Hematopoietic multipotent progenitor cell (in vitro differentiated cells): Measurements from ENCODE around the gene SHISAL2A. TPM values are rescaled to one million over a fixed set of nuclear protein-coding genes. Genes with fewer than 3 reads are reported as not detected.

ENCODE experiments used
- DNase-seq, 3 donors: peaks; one replicate each; pipeline ENCODE4 v3.0.0-alpha.2; 2011 to 2015; ENCODE audit warnings: low read depth in 2 of 3, low spot score in 2 of 3
- total RNA-seq: library from RNA; depleted of rRNA; stranded (reverse); fragments of >200 nt; gene quantifications from one replicate; pipeline ENCODE4 v1.2.3, GENCODE V29; 2012

SHISAL2A gene
- total RNA-seq, 1 donor, result 0.27 TPM

GRCh38 chr1:52615489-52616042 lies 17.4 kb upstream of the SHISAL2A start:
- DNase-seq, result no peak

DNA sequence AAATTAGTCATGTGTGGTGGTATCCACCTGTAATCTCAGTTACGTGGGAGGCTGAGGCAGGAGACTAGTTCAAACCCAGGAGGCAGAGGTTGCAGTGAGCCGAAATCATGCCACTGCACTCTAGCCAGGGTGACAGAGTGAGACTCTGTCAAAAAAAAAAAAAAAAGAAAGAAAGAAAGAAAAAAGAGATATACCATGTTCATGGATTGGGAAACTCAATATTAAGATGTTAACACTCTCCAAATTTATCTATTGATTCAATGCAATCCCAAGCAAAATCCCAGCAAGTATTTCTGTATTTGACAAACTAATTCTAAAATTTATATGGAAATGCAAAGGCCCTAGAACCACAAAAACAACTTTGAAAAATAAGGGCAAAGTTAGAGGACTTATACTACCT lies 11.0 kb upstream of the SHISAL2A start:
- no peak for DNase-seq

GRCh38 chr1:52623812-52624211 lies 9.2 kb upstream of the SHISAL2A start:
- no peak for DNase-seq

- DNase-seq, result no peak
These were observed 5.9 kb upstream of the SHISAL2A start for GRCh38 chr1:52627028-52627427.

DNA sequence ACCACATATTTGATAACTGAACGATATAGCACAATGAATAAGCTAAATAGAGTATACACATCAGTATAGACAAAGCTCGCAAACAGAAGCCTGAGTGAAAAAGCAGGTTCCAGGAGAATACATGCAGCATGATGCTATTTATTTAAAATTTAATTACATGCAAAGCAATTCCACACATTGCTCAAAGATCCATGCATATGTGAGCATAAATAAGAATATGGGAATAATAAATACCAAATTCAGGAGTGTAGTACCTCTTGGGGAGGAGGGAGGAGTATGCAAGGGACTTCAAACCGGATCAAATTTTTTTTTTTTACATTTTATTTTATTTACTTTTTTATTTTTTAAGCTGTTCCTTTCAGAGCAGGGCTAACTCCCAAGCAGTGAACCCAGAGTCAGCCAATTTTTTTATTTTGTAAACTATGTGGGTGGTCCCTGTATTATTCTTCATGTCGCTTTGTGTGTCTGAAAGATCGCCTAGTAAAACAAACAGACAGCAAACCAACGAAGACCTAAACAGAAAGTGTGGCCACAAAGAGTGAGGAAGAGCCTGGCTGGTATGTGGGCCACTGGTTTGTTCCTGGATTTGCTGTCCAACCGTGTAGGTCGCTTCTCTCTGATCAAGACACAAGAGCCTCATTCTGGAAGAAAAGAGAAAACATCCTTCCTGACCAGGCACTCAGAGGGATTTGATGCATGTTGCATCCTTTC lies 4.2 kb upstream of the SHISAL2A start:
- DNase-seq, result no peak

DNA sequence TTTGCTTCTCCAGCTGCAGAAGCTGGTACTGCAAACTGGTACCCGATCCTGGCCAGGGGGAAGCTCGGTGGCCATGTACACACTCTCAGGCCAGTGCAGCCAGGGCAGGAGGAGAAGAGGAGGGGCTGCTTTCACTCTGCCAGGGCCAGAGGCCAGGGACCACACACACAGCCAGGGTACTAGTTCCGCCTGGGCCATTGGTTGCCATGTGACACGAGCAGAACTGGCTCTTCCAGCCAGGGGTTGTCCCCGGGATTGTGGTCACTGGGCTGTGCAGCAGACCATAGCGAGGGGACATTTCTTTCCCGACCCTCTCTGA lies 3.7 kb upstream of the SHISAL2A start:
- DNase-seq, result no peak

- no peak for DNase-seq
These were observed 3.3 kb upstream of the SHISAL2A start for GRCh38 chr1:52629667-52630066.

DNA sequence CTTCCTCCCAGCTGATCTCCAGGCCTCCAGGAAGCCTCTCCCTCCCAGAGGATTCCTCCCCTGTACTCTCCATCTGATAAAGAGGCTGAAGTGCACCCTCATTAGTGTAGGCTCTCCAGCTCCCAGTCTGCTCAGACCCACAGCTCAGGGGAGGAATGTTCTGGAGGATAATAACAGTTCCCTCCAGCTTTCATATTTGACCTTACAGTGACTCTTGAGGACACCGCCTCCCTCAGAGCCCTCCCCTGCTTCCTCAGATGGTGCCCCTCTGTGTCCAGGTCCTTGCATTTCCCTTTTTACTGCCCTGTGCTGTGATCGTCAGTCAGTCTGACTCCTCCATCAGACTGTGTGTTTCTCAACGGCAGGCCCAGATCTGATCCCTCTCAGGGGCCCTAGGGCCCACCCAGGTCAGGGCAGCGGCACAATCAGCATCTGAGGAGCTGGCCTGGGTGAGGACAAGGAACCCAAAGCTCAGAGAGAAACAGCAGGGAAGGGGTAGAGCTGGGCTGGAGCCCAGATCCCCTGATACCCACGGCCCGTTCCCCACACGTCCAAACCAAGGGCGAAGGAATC lies 1.1 kb upstream of the SHISAL2A start:
- no peak for DNase-seq

GRCh38 chr1:52633291-52633754 lies 355 bp downstream of the SHISAL2A start:
- peak in 1 of 3 donors; percentile 43 for DNase-seq

- DNase-seq, result no peak
These were observed 1.1 kb downstream of the SHISAL2A start for GRCh38 chr1:52634111-52634510.

GRCh38 chr1:52635321-52636089 lies 2.5 kb downstream of the SHISAL2A start:
- no peak for DNase-seq

DNA sequence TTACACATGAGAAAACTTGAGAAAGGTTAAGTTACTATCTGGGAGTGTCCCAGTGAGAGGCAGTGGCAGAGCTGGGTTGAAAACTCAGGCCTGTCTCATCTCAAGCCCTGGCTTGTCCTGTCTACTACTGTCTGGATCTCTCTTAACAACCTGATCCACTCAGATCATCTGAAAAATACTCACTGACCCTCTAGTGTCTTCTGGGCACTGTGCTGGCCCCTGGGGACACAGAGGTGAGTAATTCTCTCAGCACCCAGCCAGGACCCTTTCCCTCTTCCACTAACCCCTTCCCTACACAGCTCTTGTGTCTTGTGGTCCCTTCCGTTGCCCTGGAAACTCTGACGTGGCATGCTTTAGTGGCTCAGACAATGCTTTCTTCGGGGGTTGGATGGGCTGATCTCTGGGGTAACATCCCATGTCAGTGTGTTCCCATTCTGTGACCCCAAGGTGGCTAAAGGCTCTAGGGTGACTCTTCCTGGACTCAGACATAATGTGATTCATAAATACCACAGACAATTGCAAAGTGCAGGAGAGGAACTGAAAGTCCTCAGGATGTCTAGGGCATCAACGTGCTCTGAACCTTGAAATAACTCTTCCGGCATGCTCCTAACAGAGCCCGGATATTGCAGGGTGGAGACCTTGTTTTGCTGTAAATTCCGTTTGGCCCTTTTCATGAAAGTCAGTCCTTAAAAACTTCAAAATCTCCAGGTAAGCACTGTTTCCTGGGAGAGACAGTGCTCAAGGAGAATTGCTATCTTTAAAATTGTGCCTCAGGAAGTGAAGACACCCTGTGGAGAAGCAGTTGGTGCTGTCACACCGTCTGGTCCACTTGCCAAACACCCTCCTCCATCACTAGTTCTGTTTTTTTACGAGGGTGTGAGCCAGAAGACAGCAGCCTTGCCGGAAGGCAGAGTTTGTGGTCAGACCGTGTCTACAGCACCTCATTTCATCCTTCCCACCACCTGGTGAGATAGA lies 4.0 kb downstream of the SHISAL2A start:
- peak; percentile 19 to 58 (median 26) for DNase-seq

DNA sequence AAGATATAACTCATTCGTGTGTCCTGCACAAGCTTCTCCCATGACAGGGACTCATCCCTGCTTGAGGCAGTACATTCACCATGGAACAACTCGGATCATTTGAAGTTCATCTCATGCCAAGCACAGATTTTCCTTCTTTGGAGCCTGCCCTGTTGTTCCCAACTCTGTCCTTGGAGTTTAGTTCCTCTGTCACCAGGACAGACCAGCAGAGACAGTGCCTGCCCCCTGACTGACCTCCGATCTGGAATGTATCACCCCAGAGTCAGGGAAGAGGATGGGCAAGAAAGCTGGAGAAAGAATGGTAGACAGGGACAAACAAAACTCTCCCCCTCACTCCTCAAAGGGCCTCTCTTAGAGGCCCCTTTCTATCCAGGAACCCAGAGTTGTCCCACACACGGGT lies 5.0 kb downstream of the SHISAL2A start:
- no peak for DNase-seq

DNA sequence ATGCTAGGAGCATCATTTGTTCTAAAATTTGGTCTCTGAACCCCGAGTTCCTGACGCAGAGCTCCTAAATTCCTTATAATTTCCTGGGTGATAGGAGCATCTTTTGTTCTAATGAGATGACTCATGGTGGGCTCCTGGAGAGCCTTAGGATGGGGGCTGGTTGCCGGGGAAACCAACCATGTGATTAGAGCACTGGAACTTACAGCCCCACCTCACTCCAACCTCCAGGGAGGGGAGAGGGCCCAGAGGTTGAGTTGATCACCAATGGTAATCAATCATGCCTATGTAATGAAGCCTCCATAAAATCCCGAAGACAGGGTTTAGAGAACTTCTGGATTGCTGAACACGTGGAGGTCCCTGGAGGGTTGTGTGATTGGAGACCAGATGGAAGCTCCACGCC lies 7.7 kb downstream of the SHISAL2A start:
- no peak for DNase-seq

DNA sequence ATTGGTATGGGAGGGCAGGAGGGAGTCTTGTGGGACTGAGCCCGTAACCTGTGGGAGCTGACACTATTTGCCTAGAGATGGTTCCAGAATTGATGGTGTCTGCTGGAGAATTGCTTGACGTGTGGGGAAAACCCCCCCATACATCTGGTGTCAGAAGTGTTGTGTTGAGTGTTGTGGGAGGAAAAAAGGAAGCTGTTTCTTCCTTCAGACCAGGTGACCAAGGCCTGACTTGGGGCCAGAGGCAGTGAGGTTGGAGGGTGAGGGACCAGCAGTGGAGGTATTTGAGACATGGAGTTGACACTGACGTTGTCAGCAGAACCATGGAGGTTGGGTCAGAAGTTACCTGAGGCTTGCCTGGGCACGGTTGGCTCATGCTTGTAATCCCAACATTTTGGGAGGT lies 8.3 kb downstream of the SHISAL2A start:
- peak in 2 of 3 donors; percentile 18 to 24 for DNase-seq

DNA sequence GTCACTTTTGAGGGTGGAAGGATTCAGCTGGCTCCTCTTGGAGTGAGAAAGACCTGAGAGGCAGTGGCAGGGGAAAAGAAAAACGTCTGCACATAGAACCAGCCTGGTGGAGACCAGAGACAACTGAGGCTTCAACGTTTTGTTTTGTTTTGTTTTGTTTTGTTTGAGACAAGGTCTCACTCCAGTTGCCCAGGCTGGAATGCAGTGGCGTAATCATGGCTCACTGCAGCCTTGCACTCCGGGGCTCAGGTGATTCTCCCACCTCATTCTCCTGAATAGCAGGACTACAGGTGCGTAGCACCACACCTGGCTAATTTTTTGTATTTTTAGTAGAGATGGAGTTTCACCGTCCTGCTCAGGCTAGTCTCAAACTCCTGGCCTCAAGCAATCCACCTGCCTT lies 12.3 kb downstream of the SHISAL2A start:
- DNase-seq, result no peak

- DNase-seq, result no peak
These were observed 18.9 kb downstream of the SHISAL2A start for GRCh38 chr1:52651904-52652303.

DNA sequence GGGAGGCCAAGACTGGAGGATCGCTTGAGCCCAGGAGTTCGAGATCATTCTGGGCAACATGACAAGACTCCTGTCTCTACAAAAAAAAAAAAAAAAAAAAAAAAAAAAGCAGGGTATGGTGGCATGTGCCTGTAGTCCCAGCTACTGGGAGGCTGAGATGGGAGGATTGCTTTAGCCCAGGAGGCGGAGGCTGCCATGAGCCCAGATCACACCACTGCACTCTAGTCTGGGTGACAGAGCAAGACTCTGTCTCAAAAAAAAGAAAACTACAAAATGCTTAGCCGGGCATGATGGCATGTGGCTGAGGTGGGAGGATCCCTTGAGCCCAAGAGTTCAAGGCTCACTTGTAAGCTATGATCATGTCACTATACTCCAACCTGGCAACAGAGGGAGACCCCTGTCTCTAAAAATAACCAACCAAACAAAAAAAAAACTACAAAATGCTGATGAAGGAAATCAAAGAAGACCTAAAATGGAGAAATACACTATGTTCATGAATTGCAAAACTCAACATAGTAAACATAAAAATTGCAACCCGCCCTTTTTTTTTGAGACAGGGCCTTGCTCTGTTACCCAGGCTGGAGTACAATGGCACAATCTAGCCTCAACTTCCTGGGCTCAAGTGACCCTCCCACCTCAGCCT lies 20.4 kb downstream of the SHISAL2A start:
- DNase-seq, result no peak

GRCh38 chr1:52654063-52654462 lies 21.1 kb downstream of the SHISAL2A start:
- DNase-seq, result no peak

- no peak for DNase-seq
These were observed 24.7 kb downstream of the SHISAL2A start for GRCh38 chr1:52657702-52658101.
